GM04504 (cell line): ENCODE data around the gene GPR3.

Experiments
- DNase-seq: peaks from one replicate; pipeline ENCODE4 v3.0.0-alpha.2; 2012; ENCODE audit warnings: low read depth

The GPR3 gene, protein sequence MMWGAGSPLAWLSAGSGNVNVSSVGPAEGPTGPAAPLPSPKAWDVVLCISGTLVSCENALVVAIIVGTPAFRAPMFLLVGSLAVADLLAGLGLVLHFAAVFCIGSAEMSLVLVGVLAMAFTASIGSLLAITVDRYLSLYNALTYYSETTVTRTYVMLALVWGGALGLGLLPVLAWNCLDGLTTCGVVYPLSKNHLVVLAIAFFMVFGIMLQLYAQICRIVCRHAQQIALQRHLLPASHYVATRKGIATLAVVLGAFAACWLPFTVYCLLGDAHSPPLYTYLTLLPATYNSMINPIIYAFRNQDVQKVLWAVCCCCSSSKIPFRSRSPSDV

DNA sequence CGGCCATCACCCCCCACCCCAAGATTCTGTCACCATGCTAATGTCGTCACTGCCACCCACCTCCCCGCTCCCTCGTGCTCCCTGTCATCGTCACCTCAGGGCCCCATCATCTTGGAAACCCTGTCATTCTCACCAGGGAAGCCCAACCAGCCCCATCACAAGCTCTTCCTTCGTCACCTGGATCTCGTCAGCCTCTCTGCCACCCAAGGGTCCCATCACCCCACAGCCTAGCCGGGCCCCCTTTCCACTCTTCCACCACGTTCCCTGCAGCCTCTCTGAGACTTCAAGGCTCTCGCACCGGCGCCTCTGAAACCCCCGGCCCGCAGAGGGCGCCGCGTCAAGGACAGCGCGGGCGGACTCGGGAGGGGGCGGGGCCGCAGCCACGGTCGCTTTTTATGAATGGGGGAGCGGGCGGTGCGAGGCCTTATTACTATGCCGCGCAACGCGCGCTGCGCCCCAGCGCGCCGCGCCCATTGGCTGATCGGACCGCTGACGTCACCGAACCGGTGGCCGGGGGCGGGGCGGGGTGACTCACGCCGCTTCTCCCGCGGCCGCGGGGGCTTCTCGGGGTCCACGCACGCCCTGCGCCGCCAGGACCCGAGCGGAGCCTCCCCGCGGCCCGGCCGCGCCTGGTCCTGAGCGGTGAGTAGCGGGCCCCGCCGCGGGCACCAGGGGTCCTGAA, at the start of gene GPR3:
Gene GPR3 (plus strand): TSS at position 527 of the 682 bp plus-strand sequence. CDS start 1,177 bp downstream, outside the sequence.
- peak; percentile 73 for DNase-seq

GRCh38 chr1:27342778-27343638, 49.4 kb upstream of the GPR3 start:
- no peak for DNase-seq

- DNase-seq: no peak
These were observed 48.8 kb upstream of the GPR3 start for GRCh38 chr1:27343639-27344025.

- DNase-seq: no peak
These were observed 47.1 kb upstream of the GPR3 start for GRCh38 chr1:27345272-27345671.

GRCh38 chr1:27346357-27346756, 46.1 kb upstream of the GPR3 start:
- DNase-seq: no peak

GRCh38 chr1:27346991-27347624, 45.3 kb upstream of the GPR3 start:
- no peak for DNase-seq

GRCh38 chr1:27348861-27349783, 43.3 kb upstream of the GPR3 start:
- no peak for DNase-seq

- DNase-seq: no peak
These were observed 42.4 kb upstream of the GPR3 start for GRCh38 chr1:27349784-27350662.

DNA sequence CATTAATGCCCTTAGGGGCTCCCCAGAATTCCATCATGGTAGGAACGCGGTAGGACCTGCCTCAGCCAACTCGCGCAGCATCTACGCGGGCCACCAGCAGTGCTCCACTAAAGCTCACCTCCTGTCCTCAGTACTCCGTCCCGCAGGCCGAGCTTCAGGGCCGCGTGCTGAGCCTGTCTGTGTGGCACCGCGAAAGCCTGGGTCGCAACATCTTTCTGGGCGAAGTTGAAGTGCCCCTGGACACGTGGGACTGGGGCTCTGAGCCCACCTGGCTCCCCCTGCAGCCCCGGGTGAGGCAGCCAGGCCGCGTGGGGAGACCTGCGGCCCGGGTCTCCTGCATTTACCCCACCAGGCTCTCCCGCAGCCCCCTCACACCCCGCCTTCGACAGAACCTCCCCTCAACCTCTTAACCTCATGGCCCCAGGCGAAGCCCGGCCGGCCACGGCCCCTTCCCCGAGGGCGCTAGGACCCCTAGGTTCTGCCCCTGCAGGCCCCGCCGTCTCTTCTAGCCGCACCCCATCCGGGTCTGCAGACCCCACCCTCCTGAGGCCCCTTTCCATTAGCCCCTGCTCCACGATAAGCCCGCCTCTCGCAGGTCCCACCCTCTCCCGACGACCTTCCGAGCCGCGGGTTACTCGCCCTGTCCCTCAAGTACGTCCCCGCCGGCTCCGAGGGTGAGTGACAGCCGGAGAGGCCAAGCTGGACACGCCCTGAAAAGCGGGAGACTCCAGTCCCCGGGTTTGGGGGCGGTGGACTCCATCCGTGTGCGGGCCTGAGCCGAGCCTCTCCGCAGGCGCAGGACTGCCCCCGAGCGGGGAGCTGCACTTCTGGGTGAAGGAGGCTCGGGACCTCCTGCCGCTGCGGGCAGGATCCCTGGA, 41.5 kb upstream of the GPR3 start:
- no peak for DNase-seq

- no peak for DNase-seq
These were observed 40.8 kb upstream of the GPR3 start for GRCh38 chr1:27351541-27352107.

DNA sequence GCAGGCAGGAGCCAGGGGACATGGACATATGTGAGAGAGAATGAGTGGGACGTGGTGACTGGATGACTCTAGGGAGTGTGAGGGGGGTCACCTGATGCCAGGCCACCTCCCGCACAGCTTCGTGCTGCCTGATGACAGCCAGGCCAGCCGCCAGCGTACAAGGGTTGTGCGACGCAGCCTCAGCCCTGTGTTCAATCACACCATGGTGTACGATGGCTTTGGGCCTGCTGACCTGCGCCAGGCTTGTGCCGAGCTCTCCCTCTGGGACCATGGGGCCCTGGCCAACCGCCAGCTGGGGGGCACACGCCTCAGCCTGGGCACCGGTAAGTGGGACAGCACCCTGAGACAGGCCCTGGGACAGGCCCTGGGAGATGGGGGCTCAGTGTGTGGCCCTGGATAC, 39.3 kb upstream of the GPR3 start:
- no peak for DNase-seq

DNA sequence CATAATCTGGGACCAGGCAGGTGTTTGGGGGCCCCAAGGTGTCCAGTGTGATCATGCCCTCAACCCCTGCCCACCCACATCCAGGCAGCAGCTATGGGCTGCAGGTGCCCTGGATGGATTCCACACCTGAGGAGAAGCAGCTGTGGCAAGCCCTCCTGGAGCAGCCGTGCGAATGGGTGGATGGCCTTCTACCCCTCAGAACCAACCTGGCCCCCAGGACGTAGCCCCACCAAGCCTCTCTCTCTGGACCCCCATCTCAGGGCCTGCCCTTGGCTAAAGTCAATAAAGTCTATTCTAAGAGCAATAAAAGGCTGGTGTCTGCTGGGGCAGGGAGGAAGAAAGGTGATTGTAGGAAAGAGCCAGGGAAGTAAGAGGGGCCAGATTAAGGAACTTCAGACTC, 38.8 kb upstream of the GPR3 start:
- no peak for DNase-seq

- no peak for DNase-seq
These were observed 36.7 kb upstream of the GPR3 start for GRCh38 chr1:27355683-27356082.

- no peak for DNase-seq
These were observed 36.2 kb upstream of the GPR3 start for GRCh38 chr1:27356277-27356618.

DNA sequence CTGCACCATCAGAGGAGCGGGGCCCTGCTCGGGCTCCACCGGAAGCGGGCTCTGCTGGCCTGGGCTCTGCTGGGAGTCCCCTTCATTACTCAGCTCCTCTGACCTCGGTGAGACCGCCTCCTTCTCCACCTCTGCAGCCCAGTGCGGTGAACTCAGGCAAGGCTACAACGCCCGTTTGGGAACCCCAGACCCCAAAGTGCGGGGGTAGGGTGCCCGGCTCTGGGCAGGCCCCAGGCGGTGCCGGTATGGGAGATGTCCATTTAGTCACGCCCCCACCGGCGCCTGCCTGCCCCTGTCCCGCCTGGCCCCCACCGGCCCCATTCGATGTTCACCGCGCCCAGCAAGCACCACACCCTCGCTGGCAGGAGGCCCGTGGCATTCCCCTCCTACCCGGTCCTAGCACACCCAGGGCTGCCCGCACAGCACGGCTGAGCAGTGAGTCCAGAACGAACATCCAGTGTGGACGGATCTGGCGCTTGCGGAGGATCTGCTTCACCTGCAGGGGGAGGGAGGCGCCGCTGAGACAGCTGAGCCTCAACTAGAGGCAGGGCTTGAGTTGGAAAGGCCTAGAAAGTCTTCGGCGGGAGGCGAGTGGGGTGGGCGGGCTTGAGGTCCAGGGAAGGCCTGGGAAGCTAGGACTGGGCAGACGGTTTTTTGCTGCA, 35.7 kb upstream of the GPR3 start:
- DNase-seq: no peak

GRCh38 chr1:27357281-27358037, 35.0 kb upstream of the GPR3 start:
- no peak for DNase-seq
